Endometrium (tissue), 2 donors: Measurements from ENCODE around the gene DNMBP.

Experiments used
- FAIRE-seq: peaks from 2 replicates; lab custom pipeline; 2012; peaks lifted over from hg19 to GRCh38; lab: Jason Lieb, UNC
- donor health status: control.
- donor health status: control.

The DNMBP gene

DNA sequence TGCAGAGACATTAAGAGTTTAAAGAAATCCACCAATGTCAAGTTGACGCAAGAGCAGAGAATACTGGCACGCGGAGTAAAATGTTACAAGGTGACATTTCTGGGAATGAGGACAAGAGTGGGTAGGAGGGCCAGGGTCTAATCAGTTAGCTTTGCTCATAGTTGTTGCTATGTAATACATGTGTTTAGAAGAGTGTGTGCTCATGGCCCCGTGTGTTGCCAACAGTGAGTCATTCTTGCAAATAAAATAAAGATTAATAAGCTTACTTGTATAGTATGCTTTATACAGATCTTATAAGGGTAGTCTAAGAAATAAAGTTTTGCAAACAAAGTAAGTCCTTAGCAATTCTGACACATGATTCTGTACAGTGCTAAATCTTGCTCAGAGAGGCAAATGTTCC is 64.5 kb downstream of the DNMBP start:
- FAIRE-seq, result no peak

DNA sequence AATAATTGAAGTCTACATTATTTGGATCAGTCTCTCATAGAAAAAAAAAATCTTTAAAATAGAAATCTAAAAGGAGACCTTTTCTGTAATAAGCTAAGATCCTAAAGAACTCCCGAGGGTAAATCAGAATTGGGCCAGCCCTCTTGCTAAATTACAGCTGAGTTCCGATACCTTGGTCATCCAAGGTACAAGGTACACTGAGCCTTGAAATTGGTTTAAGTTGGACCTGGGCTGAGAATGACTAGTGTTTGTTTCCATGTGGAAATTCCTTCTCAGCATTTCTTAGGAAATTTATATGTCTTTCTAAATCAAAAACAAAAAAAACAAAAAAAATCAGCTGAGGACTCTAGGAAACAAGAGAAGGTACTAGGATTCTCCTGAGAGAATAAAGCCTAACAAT is 64.9 kb downstream of the DNMBP start:
- no peak for FAIRE-seq

DNA sequence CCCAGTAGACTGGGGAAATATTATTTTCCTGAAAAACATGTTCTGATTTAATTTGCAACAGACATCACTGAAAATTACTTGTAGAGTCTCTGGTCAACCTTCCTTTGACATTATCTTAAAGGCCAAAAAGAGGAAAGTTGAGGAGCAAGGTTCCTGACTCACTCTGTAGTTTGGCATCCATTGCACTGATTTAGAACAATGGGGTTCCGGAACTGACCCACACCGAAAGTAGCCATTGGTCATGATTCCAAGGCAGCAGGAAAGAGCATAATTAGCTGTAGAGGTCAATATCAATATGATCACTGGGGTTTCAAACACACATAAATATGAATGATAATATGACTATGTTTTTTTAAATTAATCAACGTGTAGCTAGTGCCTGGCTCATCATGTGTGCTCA is 65.8 kb downstream of the DNMBP start:
- no peak for FAIRE-seq

DNA sequence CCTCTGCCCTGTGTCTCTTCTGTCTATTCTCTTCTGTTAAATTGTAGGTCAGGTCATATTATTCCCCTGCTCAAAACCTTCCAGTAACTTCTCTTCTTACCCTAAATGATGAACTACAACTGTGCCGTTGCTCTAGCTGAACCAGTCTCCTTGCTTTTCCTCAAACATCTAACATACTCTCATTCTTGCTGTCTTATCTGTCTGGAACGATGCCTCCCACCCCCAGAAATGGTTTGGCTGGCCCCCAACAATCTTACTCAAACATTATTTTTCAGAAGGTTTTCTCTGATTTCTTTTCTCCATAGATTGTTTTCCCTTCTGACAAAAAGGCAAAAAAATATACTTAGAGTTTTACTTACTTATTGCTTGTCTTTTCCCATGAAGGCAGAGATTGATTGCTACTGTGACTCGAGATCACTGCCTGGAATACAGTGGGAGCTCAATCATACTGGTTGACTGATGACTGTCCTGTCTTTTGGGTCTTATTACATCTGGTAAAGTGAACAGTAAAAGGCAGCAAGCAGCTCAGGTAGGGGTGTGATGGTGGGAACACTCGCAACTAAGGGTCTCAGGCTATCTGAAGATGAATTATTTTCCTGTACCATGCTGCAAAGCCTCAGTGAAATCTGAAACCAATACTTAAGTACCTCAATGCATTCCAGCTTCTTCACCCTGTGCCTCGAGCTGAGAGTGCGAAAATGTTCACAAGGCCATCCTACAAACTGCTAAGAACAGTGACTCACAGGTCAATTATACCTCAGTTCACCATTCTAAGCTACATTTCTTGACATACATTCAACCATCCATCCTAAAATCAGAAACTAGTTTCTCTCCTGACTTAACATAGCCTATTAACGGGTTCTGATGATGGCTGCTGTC is 67.6 kb downstream of the DNMBP start:
- FAIRE-seq, result no peak

GRCh38 chr10:99938563-99938962 is 71.2 kb downstream of the DNMBP start:
- FAIRE-seq, result no peak

DNA sequence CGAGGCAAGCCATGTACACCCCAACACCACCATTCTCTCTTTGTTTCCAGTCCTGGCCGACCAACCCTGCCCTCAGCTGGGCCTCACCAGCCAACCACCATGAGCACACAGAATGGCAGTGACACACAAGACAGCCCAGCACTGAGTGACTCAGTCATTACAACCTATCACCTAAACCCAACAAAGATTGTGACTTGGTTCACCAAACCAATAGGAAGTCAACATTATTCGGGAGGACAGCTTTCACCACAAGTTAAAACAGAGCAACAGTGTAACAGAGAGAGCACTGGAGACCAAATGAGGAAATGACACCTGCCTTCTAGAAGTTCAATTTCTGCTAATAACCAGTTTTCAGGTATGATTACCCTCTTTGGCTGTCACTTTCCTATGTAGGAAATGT is 72.1 kb downstream of the DNMBP start:
- FAIRE-seq, result no peak

GRCh38 chr10:99932203-99932957 is 77.4 kb downstream of the DNMBP start:
- peak; percentile 63 for FAIRE-seq

GRCh38 chr10:99930731-99931550 is 78.8 kb downstream of the DNMBP start:
- FAIRE-seq, result no peak

DNA sequence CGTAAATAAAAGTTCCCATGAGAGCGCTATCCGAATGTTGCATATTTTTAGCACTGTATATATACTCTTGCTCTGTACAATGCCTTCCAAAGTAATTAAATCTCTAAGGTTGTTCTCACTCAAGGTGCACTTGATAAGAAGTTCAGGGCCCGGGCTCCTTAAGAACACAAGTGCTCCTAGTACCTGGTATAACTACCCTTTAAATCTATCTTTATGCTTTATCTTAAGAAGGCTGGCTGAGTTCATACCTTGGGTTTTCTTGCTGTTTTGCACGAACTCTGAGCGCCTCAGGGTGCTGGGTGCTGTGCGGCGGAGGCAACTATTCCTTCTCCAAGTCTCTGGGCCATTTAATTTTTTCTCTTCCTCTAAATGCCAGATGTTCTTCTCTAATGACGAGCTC is 80.4 kb downstream of the DNMBP start:
- FAIRE-seq, result no peak

- no peak for FAIRE-seq
Measured at GRCh38 chr10:99927721-99928280, 81.9 kb downstream of the DNMBP start.

GRCh38 chr10:99926925-99927720 is 82.6 kb downstream of the DNMBP start:
- no peak for FAIRE-seq

DNA sequence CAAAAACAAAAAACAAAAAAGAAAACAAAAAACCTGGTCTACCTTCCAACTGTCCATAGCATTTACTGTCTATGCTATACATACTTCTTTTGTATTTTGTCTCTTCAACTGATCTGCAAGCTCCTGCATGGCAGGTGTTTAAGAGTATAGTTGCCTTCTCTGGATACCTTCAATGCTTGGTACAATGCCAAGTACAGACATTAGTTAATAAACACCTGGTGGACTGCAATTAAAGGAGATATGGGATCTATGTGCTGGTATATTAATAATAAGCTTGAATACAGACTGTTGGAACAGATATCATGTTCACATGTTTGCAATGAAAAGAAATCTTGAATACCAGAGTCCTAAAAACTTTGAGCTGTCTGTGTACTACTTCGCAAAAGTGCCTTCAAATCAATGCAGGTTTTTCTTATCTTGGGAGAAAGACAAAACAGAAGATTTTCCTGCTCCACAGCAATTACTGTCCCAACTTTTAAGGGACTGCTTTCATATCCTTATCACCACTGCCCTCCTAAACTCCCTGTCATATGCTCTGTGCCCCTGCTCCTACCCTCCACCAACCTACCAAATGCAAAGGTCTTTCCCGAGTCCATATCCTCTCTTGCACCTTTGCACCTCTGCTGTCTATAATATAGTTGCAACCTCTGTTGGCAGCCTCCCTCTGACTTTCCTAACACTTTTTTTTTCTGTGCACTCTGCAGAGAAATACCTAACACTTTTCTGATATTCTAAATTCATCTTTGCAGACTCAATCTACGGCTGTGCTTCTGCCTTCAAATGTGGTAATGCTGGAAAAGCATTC is 85.1 kb downstream of the DNMBP start:
- FAIRE-seq, result no peak

GRCh38 chr10:99921948-99922347 is 87.8 kb downstream of the DNMBP start:
- FAIRE-seq, result no peak

GRCh38 chr10:99920901-99921300 is 88.8 kb downstream of the DNMBP start:
- FAIRE-seq, result no peak

GRCh38 chr10:99920486-99920885 is 89.3 kb downstream of the DNMBP start:
- FAIRE-seq, result no peak

DNA sequence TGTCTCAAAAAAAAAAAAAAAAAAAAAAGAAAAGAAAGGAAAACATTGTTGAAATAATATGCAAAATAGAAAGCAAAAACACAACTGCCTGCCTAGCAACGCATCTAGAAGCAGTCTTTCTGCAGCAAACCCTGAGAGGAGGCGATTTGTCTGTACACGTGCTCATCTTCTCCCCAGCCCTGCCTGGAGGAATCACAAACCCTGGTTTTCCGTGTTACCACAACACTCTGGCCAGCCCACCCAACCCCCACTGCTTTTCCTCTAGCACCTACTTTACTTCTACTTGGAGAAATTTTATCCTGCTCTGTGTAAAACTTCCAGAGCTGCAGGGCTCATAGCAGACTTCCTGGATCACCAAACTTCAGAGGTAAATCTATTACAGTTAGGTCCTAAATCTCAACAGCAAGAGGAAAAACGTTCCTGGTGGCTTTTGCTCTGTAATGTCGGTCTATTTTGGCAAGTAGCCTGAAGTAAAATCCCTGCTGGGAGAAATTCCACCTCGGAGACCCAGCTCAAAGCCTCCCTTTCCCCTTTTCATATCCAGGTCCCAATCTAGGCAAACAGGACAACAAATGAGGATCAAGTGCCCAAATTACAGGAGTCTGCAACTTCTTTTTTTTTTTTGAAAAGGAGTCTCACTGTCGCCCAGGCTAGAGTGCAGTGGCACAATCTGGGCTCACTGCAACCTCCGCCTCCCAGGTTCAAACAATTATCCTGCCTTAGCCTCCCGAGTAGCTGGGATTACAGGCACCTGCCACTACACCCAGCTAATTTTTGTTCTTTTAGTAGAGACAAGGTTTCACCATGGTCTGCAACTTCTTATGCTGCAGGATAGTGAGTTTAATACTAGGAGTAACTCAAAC is 91.6 kb downstream of the DNMBP start:
- no peak for FAIRE-seq

DNA sequence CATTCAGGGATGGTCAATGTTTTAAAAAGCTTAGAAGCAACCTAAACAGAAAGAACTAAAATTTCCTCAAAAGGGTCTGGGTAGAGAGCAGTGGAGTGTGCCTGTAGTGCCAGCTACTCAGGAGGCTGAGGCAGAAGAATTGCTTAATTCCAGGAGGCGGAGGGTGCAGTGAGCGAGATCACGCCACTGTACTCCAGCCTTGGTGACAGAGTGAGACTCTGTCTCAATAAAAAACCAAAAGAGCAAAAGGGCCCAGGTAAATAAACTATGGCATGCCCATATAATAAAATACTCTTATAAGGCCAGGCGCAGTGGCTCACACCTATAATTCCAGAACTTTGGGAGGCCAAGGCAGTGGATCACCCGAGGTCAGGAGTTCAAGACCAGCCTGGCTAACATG is 93.0 kb downstream of the DNMBP start:
- no peak for FAIRE-seq

DNA sequence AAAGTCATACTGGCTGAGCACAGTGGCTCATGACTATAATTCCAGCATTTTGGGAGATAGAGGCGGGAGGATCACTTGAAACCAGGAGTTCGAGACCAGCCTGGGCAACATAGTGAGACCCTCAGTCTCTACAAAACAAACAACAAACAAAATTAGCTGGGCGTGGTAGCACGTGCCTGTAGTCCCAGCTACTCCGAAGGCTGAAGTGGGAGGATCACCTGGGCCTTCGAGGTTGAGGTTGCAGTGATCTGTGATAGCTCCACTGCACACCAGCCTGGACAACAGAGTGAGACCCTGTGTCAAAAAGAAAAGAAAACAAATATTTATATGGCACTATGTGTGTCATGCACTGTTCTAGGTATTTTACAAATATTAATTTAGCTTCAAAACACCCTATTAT is 94.3 kb downstream of the DNMBP start:
- FAIRE-seq, result no peak

DNA sequence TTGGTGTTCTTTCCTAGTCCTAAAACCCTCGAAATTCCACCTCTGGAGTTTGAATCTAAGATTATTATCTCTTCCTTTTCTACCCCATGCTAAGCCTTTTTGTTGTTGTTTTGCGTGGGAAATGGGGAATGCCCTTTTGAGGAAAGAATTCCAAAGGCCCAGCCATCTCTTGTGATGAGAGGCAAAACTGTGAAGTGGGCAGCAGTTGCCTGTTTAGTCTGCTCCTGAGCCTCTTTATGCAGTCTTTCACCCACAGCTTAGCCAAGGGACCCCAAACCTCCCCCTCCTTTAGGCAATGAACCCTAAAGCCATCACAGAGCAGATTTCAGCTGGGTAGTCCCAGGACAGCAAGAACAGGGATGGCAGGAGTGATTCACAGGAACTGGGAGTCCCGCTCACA is 95.5 kb downstream of the DNMBP start:
- no peak for FAIRE-seq

- no peak for FAIRE-seq
Measured at GRCh38 chr10:99913831-99914235, 95.9 kb downstream of the DNMBP start.
